GM18861 (cell line): Measurements from ENCODE around the gene MYOG.

ENCODE experiments used
- ATAC-seq: cut with Tn5 transposase; IDR thresholded peaks from one replicate; pipeline ENCODE4 v1.9.1; 2021; ENCODE audit not compliant: unreplicated experiment

MYOG gene

DNA sequence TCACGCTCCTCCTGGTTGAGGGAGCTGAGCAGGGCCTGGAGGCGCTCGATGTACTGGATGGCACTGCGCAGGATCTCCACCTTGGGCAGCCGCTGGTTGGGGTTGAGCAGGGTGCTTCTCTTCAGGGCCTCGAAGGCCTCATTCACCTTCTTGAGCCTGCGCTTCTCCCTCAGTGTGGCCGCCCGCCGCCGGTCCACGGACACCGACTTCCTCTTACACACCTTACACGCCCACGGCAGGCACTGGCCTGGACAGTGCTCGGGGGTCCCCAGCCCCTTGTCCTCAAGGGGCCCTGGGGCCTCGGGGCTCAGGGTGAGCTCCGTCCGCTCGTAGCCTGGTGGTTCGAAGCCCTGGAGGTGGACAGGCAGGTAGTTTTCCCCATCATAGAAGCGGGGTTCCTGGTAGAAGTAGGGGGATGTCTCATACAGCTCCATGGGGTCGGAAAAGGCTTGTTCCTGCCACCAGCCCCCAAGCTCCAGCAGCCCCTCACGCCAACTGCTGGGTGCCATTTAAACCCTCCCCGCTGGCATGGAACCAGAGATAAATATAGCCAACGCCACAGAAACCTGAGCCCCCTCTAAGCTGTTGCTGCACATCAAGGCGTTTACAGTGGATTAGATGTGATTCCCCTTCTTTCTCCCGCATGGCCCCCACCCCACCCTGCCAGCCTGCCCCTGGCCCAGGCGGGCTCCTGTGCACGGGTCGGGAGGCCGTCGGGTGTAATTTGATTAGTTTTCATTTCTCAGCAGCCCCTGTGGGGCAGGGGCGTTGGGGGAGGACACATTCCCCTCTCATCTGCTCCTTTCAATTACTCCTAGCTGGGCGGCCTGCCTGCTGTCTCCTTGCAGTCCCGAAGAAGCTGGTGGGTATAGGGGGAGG lies at the start of gene MYOG:
Gene MYOG, minus strand, starts transcription at position 485 of the 879 bp plus-strand sequence. Its CDS starts 51 bp downstream, at position 434.
- no peak for ATAC-seq

DNA sequence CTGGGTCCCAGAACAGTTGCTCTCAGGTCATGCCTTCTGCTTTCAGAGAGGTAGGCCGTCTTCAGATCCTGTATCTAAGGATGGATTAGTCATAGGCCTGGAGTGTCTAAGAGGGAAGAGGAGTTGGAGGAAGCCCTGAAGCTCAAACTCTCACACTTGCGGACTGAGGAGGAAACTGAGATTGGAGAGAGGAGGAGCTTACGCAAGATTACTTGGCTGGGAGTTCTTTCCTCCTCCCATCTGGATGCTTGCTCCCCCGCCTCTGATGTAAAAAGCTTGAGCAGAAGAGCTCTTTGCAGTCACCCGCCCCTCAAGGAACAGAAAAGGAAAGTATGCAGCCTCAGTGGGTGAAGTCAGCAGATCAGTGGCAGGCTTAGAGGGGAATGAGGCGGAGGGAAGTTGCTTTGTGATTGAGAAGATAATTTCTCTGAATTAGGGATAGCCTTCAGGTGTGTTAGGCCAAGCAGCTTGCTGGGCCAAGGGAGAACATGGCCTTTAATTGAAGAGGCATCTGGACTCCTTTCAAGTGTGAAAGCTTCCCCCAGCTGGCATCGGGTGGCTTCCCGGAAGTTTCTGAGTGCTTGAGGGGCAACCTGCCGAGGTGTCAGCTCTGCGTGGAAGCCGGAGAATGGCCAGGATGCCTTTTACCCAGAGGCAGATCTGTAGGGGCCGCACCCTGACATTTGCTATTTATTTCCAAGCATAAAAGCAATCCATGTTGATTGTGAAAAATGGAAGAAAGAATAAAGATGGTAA lies 48.3 kb upstream of the MYOG start:
- ATAC-seq = no peak

DNA sequence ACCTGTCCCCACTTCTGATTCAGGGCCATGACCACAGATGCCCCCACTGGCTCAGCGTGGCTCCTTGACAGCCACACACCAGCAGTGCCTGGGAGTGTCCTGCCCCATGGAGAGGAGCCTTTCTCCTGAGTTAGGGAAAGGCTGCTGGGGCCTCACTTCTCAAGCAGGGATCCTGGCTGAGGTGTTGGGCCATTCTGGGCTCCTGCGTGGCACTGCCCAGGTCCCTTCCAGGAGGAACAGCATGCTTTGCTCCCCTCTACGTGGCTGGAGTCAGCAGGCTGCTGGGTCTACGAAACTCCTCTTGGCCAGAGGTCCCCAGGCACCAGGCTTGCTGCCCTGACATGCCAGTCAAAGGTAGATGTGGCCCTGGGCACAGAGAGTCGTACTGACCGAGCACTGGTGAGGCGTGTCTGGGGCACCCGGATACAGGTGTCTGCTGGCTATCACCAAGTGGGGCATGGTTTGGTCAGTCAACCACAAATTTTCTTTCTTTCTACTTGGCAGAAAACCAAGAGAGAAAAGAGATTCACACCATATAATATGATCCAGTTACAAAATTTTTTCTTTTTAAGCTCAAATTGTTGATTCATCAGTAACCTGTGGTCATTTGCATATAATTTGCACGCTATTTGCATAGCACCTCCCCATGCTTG lies 45.9 kb upstream of the MYOG start:
- no peak for ATAC-seq

DNA sequence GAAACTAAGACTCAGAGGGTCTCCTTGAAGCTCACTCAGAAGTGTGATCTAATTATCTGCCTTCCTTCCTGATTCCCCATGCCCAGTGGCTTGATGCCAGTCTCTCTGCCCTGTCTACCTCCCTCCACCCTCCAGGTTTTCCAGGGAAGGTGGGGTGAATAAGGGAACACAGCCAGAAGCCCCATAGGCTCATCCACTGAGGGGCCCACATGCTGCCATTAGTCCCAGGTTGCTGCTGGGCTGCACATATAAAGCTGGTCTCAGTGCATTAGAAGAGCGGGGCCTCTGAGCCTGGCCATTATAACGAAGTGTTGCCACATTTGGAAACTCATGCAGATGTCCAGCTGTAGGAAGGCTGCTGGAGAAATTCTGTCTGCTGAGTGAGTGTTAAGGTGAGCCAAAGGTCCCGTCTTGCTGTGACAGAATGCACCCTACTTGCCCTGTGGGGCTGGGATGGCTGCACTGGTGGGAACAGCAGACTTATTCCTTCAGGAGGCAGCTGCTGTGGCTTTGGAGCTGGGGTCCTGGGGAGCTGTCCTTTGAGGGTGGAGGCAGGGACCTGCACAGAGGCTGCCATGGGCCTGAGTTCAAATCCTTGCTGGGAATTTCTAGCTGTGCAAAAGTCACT lies 44.7 kb upstream of the MYOG start:
- ATAC-seq = no peak

DNA sequence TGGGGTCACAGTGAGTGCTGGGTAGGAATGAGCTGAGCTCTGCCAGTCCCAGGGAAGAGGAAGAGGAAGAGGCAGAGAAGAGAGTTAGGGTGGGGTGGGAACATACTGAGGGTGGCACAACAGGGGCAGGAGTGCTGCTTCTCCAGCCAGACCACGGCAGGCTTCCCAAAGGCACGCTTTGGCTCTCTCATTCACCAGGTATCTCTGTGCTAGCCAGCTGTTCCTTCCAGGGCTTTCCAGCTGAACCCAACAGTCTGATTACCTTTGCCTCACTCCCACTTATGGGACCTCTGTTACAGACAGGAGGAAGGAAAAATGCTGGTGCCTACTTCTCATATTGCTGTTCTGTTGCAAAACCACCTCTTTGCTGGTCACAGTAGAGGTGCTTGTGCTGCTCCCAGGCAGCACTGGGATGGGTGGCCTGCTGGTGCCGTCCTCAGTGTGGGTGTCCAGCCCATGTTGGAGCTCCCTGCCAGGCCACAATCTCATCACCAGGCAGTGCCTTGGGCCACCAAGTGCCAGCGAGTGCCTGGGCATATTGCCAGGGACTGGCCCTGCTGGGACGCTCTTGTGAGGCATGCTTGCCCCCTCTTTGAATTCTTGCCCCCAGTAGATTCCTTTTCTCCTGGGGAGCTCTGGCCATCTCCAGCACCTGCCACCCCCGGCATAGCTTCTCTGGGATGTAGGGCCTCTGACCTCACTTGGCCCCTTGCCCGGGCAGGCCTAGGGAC lies 43.9 kb upstream of the MYOG start:
- no peak for ATAC-seq

DNA sequence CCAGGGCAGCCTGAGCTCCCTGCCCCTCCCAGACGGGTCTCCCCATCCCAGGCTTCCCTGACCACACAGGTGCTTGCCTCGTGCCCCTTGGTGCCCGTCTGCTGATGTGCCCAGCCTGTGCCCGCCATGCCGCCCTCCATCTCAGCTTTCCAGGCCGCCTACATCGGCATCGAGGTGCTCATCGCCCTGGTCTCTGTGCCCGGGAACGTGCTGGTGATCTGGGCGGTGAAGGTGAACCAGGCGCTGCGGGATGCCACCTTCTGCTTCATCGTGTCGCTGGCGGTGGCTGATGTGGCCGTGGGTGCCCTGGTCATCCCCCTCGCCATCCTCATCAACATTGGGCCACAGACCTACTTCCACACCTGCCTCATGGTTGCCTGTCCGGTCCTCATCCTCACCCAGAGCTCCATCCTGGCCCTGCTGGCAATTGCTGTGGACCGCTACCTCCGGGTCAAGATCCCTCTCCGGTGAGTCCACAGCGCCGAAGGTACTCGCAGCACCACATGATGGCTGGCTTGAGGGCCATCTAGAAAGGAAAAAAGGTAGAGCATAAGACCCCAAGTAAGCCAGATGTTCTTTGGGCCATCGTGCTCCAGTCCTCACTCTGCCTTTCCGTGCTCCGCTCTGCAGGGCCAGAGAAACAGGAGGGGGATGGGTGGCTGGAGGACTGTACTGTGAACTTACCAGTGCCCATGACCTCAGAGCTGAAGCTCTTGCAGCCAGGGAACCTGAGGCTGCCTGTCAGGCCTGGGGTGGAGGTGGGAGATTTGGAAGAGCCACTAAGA lies 43.1 kb upstream of the MYOG start:
- no peak for ATAC-seq

DNA sequence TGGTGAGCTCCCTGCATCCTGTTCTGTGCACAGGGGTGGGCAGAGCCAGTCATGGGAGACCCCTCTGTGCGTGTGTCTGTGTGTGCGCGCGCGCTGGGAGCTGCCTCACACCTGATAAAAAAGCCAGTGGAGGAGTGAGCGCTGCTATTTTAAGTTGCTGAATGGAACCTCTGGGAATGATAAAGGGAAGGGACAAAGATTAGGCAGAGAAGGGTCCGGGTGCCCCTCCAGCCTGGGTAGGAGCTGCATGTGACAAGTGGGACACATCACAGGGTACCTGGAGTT lies 42.6 kb upstream of the MYOG start:
- no peak for ATAC-seq

DNA sequence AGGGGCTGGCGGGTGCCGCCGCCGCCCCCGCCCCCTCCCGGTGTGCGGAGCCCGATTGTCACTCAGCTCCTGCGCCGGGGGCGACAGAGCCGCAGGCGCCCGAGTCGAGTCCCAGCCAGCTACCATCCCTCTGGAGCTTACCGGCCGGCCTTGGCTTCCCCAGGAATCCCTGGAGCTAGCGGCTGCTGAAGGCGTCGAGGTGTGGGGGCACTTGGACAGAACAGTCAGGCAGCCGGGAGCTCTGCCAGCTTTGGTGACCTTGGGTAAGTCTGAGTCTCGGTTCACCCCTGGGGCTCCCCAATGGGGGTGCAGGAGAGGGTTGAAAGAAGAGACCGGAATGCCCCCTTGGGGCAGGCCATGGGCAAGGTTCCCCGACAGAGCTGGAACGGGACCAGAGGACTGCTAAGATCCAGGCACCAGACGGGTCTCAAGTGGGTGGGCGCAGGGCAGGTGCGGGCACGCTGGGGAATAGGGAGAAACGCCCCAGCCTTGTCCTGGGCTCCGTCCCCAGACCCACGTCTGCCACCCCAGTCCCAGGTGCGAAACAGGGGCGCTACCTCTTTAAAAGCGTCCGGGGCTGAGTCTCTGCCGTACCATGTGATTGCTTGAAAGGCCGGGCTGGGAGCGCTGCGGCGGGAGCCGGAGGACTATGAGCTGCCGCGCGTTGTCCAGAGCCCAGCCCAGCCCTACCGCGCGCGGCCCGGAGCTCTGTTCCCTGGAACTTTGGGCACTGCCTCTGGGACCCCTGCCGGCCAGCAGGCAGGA lies 42.0 kb upstream of the MYOG start, which contains the start of gene ADORA1:
Gene ADORA1, plus strand, starts transcription at position 61 of the 765 bp plus-strand sequence. CDS start 1,116 bp downstream, outside the sequence.
- ATAC-seq = no peak

DNA sequence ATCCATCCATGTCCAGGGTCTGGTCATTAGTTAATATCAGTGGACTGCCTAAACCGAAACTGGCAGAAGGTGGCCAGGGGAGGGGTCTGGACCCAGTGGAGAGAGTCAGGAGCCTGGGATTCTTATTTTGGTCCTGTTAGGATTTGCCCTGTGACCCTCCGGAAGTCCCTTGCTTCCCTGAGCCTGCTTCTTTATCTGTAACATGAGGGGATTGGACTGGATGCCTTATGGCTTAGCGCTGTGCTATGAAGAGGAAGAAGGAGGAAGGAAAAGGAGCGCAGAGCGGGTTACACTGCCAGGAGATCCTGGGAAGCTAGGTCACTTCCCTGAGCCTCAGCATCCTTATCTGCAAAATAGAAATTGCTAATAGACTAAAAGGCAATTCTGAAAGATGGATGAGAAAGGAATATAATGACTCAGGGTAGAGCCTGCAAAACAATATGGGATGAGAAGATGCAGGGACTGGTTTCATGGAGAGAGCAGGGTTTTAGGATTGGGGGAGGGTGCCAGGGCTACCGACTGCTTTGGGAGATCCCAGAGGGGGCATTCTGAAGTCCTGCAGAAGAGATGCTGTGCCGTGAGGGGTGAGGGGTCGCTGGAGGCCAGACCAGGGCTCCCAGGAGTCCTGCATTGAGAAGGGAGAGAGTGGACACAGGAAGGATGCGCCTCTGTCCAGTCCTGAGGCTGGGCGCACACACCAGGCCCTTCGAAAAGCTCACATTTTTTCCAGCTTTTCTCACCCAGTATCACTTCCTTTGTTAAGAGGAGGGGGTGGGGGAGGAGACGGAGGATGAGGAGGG lies 41.3 kb upstream of the MYOG start:
- ATAC-seq = no peak

DNA sequence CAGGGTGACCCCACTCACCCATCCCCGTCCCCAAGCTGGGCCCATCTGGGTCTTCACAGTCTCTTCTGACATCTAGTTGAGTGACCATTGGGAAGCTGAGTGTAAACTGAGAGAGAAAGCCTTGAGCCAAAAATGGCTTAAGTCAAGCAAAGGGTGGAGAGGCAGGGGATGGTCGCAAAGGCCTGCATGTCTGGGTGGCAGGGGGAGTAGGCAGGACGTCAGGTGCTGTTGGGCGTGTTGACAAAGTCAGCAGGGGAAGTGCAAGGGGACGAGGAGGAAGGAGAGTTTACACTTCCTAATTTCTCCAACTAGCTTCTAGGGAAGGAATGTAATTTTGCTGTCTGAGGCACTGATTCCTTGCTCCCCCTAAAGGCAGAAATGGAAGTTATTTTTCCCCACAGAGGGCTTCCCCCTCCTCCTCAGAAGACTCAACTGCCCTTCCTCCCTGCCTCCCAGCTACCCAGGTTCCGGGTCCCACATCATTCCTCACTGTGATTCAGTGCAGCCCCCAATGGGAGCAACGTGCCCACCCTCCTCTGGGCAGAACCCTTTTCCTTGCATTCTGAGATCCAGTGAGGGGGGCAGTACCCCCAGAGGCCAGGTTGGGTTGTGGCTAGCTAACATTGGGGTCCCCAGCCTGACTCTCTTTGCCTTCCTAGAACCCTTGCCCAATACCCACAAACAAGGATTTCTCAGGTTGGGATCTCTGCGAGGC lies 40.5 kb upstream of the MYOG start:
- ATAC-seq = no peak

DNA sequence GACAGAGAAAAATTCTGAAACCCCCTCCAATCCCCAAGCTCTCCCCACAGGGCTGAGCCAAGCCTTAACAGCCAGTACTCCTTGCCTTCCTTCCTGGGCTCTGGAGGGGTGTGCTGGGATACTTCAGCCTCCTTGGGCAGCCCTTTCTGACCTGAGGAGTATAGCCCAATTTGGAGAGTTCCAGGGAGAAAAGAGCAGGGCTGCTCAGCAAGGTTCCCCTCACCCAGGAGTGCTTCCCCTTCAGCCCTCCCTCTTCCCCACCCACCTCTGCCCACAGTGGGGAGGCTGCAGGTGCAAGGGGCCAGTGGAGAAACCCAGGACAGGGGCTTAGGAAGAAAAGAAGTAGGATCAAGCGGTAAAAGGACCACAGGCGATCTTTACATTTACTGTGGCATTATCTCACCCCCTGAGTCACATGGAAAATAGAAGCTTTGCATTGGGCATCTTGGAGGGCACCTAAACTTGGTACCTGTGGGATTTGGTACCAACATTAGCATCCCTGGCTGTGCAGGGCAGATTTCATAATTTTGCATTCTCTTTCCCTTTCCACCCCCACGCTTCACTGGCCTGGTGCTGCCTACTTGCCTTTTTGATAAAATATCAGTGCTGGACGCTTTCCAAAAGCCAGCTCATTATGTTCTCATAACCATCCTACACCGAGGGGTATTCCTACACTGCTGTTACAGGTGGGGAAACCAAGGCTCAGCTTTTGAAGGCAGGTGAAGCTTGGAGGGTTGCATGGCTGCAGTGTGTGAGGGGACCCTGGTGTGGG lies 38.9 kb upstream of the MYOG start:
- ATAC-seq = no peak

DNA sequence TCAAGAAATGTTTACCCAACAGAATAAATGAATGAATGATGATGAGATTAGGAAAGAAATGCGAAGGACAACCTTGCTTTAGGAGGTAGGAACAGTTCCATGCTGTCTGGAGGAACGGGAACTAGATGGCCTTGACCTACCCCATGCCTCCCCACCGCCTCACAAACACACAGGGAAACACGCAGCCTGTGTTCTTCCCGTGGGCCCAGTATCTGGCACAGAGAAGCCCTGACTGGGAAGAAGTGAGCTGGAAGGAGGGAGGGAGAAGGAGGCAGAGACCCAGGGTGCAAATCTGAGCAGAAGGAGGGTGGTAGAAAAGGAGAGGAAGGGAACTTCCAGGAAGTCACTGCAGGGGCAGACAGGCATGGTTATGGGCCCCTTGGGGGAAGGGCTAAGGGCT lies 38.2 kb upstream of the MYOG start:
- no peak for ATAC-seq

DNA sequence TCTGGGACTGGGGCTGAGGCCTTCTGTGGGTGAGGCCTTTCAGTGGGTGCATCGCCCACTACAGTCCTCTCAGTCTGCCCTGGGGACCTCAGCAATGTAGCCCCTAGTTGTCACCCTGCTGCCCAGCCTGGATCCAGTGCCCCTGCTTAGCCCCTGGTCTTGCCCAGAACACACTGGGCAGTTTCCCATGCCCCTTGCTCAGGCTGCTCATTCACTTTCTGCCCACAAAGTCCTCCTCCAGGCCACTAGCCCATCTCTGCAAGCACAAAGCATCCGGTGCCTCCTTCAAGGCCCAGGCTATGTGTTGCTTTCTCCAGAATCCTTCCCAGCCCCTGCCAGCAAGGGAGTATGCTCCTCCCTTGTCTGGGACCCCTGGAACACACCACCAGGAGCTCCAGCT lies 36.3 kb upstream of the MYOG start:
- no peak for ATAC-seq

DNA sequence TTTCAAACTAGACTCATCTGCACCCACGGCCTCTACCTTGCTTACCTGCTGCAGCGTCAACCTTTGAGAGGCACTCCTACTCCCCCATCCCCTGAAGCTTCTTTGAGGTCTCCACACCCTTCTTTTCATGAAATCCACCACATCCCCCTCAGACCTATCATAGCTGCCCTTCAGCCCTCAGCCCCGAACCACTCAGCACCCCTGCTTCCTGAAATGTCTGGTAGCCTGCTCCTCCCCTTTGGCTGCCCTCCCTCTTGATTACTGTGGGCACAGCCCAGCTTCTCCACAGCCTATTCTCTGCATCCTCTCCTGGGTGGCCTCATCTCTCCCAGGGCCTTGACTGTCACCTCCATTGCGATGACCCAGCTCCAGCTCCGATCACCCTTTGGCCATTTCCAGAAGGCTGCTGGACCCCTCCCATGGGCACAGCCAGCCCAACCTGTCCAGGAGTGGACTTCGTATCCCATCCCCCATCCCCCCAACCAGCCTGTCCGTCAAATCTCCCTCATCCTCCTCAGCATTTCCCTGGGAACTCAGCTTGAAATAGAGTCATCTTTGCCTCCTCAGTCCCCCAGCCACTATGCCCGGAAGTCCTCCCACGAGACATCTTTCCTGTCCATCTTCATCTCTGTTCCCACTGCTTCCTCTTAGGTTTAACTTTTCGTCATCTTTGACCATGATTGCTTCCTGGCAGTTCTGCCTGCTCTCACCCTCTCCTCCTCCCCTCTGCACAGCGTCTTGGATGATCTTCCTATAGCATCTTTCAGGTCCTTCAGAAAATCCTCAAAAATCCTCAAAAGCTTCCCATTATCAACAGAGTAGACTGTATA lies 35.6 kb upstream of the MYOG start:
- ATAC-seq = no peak

DNA sequence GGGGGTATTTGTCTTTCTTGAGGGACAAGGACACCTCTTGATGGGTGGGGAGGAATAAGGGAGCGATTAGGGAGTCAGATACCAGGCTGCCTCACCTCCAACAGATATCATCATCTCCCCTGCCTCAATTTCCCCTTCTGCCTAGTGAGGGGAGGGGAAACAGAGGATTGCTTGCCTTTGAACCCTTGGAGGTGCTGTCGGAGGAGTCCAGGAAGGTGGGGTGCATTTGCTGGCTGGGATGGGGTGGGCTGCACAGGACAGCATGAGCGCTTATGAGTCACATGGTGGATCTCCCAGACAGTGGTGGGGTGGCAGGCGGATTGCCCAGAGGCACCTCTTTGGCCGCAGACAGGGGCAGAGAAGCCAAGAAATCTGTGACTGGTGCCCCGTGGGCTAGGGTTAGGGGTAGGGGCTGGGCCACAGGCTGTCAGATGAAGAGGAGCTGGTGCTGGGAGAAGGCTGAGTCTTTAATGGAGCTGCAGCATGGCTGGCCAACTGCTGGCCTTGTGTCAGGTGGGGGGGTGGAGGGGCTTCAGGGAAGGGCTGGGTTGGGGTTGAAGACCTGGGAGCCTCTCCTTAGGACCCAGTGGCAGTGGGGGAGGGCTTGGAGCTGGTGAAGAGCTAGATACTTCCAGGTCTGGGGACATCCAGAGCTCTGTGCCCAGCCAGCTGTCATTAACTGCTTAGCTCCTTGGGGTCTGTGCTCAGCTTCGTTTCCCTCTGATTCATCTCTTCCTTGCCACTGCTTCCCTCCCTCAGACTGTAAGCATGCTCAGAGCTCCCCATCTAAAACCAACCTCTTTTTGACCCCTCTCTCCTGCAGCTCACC lies 34.7 kb upstream of the MYOG start:
- no peak for ATAC-seq
